ENCODE data around the gene RFC1. TPM values are rescaled to one million over a fixed set of nuclear protein-coding genes. Genes with fewer than 3 reads are reported as not detected.

RFC1 gene
- total and polyA plus RNA-seq, 9 of the 15 experiments (the other 6 are each of a cell fraction or from before 2014, with no cell fraction given), result 16.8 to 85.6 (median 45.2) TPM

DNA sequence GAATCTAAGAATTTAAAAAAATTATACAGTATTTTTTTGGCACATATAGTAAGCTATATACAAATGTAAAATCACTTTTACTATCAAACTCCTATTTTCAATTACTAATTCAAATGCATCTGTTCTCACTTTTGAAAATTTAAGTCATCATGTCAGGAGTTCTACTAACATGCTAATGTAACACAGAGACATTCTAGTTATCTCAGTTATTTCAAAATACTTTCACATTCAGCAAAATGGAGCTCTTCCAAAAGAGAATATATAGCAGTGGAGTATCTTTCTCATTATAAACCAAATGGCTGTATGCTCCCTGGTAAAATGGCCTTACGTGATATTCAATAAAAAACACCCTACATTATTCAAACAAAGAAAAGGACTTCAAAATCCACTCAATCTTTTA, 42.3 kb downstream of the RFC1 start:
- no TSS peak for BruUV-seq (replicated peaks)
- peaks cover 9% of the 10 kb centered on the region; the same call in 1 of the 3 replicates for H3K79me2 ChIP-seq (ENCODE audit: control insufficient read depth, insufficient read depth, low read length)
- H3K27ac ChIP-seq (ENCODE audit: extremely low read depth, low read depth, low read length), result no peak overlapping the region
- H3K4me1 ChIP-seq (replicated peaks in 1 of 2; ENCODE audit: control insufficient read depth in 2 of 2, insufficient read depth in 2 of 2, low read length in 2 of 2), result peaks cover 0 to 7% of the 10 kb centered on the region in 2 experiments; a peak in 2 of 5 replicates
- H3K27me3 ChIP-seq (ENCODE audit: control insufficient read depth in 2 of 2, insufficient read depth in 2 of 2, low read length in 2 of 2), result no peaks in the 10 kb centered on the region
- in situ Hi-C loops (cut with MboI) (no loop called here), intact Hi-C loops (cut with micrococcal nuclease) (no loop called here)
- CTCF ChIA-PET (ENCODE audit: low intra/inter-chr PET ratio), result no interaction called here
- no peaks in the 10 kb centered on the region for H4K20me1 ChIP-seq (replicated peaks; ENCODE audit: control insufficient read depth, insufficient read depth, low read length)
- FAIRE-seq, result no peak
- ATAC-seq, result no peak
- DNase-seq (ENCODE audit: extremely low read depth in 1 of 4, low spot score in 3 of 4), result no peak
- H3K36me3 ChIP-seq (ENCODE audit: control insufficient read depth, insufficient read depth, low read length), result peaks cover 73% of the 10 kb centered on the region
- H3K9me3 ChIP-seq (replicated peaks; ENCODE audit: control insufficient read depth, insufficient read depth, low read depth, low read length), result no peaks in the 10 kb centered on the region
- TF ChIP-seq COPS2 (conservative IDR thresholded peaks at IDR 0.05), result no peak
- no peak for TF ChIP-seq SREBF1 (IDR thresholded peaks at IDR 0.05; ENCODE audit: borderline replicate concordance, low read depth, low read length)
- TF ChIP-seq, protein P1, sequence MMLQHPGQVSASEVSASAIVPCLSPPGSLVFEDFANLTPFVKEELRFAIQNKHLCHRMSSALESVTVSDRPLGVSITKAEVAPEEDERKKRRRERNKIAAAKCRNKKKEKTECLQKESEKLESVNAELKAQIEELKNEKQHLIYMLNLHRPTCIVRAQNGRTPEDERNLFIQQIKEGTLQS (IDR thresholded peaks at IDR 0.05), result no peak
- TF ChIP-seq, protein P1 (CRISPR knock-in tag; conservative IDR thresholded peaks at IDR 0.05), result no peak
- TF ChIP-seq ESRRB (CRISPR knock-in tag; IDR thresholded peaks at IDR 0.05; ENCODE audit: borderline replicate concordance), result no peak
- TF ChIP-seq ZEB2 (IDR thresholded peaks at IDR 0.05), result no peak
- TF ChIP-seq, protein P2, sequence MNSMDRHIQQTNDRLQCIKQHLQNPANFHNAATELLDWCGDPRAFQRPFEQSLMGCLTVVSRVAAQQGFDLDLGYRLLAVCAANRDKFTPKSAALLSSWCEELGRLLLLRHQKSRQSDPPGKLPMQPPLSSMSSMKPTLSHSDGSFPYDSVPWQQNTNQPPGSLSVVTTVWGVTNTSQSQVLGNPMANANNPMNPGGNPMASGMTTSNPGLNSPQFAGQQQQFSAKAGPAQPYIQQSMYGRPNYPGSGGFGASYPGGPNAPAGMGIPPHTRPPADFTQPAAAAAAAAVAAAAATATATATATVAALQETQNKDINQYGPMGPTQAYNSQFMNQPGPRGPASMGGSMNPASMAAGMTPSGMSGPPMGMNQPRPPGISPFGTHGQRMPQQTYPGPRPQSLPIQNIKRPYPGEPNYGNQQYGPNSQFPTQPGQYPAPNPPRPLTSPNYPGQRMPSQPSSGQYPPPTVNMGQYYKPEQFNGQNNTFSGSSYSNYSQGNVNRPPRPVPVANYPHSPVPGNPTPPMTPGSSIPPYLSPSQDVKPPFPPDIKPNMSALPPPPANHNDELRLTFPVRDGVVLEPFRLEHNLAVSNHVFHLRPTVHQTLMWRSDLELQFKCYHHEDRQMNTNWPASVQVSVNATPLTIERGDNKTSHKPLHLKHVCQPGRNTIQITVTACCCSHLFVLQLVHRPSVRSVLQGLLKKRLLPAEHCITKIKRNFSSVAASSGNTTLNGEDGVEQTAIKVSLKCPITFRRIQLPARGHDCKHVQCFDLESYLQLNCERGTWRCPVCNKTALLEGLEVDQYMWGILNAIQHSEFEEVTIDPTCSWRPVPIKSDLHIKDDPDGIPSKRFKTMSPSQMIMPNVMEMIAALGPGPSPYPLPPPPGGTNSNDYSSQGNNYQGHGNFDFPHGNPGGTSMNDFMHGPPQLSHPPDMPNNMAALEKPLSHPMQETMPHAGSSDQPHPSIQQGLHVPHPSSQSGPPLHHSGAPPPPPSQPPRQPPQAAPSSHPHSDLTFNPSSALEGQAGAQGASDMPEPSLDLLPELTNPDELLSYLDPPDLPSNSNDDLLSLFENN (IDR thresholded peaks at IDR 0.05; ENCODE audit: low read depth in 2 of 2, low read length in 2 of 2), result no peak
- H3K4me2 ChIP-seq (ENCODE audit: insufficient read depth, low read length), result no peak overlapping the region
- no peaks in the 10 kb centered on the region for H3K9me1 ChIP-seq (ENCODE audit: control insufficient read depth, insufficient read depth, low read length)
- 100% methylated on average over 1 of the region's 1 CpG for WGBS (ENCODE audit: insufficient coverage, low coverage, missing lambda C conversion rate)
- H3K9ac ChIP-seq (ENCODE audit: insufficient read depth in 1 of 2, low read depth in 2 of 2, low read length in 2 of 2), result no peak overlapping the region
- POLR2A ChIA-PET, result interaction anchor here (1.3 kb wide), 1 partner anchor 13 kb away, joined by 3 read pairs; no protein-coding TSS in a partner anchor
- no peak overlapping the region for H2AFZ ChIP-seq (ENCODE audit: low read depth, low read length)
- H3K4me3 ChIP-seq, result no peak overlapping the region
